Stimulated activated CD4-positive, alpha-beta T cell treated with anti-CD3 and anti-CD28 coated beads, TNF-alpha, amount 100 ng/mL, for 4 hours (primary cell): ENCODE measurements around the gene GNAQ.
"Not testable (repeated sequence)": the region's sequence is repeated elsewhere in the genome, so short reads cannot be mapped to it uniquely, and the experiment has no call there.

Experiments
- DNase-seq, 3 experiments: peaks; one replicate each; pipeline ENCODE4 v3.0.0-alpha.2; 2020; ENCODE audit warnings: low read depth in 3 of 3

Gene GNAQ

DNA sequence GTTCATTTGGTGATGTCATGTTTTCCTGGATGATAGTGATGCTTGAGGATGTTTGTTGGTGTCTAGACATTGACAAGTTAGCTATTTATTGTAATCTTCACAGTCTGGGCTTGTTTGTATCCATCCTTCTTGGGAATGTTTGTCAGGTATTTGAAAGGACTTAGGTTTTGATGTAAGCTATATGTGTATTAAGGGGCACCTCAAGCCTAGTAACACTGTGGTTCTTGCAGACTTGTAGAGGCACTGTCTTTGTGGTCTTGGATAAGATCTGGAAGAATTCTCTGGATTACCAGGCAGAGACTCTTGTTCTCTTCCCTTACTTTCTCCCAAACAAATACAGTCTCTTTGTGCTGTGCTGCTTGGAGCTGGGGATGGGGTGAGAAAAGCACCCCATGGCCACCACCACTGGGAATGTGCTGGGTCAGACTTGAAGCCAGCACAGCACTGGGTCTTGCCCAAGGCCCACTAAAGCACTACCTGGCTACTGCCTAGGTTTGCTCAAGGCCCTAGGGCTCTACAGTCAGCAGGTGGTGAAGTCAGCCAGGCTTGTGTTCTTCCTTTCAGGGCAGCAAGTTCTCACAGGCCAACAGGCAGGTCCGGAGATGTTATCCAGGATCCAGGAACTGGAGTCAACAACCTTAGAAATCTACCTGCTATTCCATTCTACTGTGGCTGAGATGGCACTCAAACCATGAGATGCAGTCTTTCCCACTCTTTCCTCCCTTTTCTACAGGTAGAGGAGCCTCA lies 334.2 kb downstream of the GNAQ start:
- no peak for DNase-seq

DNA sequence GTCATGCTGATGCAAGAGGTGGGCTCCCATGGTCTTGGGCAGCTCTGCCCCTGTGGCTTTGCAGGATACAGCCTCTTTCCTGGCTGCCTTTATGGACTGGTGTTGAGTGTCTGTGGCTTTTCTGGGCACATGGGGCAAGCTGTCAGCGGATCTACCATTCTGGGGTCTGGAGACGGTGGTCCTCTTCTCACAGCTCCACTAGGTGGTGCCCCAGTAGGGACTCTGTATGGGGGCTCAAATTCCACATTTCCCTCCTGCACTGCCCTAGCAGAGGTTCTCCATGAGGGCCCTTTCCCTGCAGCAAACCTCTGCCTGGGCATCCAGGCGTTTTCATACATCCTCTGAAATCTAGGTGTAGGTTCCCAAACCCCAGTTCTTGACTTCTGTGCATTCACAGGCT lies 340.9 kb downstream of the GNAQ start:
- DNase-seq, result not testable (repeated sequence)

DNA sequence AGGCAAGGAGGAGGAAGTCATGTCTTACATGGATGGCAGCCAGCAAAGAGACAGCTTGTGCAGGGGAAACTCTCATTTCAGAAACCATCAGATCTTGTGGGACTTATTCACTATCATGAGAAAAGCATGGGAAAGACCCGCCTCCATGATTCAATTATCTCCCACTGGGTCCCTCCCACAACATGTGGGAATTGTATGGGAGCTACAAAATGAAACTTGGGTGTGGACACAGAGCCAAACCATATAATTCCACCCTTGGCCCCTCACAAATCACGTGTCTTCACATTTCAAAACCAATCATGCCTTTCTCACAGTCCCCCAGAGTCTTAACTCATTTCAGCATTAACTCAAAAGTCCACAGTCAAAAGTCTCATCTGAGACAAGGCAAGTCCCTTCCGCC lies 341.5 kb downstream of the GNAQ start:
- not testable (repeated sequence) for DNase-seq

DNA sequence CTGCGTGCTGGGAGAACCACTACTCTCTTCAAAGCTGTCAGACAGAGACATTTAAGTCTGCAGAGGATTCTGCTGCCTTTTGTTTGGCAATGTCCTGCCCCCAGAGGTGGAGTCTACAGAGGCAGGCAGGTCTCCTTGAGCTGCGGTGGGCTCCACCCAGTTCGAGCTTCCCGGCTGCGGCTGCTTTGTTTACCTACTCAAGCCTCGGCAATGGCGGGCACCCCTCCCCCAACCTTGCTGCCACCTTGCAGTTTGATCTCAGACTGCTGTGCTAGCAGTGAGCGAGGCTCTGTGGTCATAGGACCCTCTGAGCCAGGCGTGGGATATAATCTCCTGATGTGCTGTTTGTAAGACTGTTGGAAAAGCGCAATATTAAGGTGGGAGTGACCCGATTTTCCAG lies 343.9 kb downstream of the GNAQ start:
- DNase-seq, result not testable (repeated sequence)

DNA sequence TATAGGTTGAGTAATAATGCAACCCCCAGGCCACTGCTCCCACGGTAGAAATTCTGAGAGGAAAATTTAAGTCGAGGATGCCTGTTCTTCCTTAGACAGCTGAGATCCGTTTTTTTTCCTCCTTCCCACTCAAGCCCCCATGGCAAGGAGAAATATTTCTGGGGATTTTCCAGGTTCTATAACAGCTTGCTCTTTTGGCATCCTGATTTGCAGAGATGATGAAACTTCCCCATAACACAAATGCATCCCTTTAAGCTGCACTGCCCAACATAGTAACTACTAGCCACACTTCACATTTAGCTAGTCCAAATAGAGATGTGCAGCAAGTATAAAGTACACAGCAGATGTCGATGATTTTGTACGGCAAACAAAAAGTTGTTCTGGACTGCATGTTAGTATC lies 351.0 kb downstream of the GNAQ start:
- no peak for DNase-seq

DNA sequence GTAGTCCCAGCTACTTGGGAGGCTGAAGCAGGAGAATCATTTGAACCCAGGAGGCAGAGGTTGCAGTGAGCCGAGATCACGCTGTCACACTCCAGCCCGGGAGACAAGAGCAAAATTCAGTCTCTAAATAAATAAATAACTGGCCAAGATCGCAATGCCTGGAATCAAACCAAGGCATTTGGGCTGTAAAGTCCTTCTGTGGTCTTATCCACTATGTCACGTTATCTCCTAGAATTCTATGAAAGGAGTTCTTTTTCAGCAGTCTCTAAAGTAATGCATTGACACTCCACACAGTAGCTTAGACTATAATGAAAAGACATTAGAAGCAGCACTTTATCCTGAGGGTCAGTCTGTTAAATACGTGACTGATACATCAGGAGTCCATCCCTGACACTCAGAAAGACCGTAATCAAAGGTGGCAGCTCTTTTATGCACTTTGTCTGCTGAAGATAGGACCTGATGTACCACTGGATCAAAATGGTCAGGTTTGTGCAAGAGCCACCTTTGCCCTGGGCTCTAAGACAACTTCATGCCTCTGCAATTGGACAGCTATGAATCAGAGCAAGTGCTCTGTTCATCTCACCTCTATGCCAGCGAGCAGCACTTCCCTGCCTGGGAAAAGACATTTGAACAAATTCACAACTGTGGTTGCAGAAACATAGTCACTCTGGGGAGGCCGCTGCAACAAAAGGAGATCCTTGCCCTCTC lies 351.8 kb downstream of the GNAQ start:
- no peak for DNase-seq

DNA sequence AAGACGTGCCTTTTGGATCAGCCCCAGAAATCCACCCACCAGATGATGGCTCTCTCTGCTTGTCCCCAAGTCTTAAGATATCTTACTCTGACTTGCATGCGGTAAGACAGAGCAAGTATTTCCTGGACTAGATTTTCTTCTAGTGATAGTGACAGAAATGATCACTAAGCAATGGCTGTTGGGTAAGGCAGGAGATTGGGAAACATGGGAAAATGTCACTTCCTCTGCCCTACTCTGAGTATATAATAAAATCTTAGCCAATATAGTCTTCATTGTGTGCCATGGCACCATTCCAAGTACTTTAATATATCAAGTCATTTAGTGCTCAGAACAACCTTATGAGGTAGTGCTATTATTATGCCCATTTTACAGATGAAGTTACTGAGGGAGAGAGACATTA lies 352.5 kb downstream of the GNAQ start:
- no peak for DNase-seq

DNA sequence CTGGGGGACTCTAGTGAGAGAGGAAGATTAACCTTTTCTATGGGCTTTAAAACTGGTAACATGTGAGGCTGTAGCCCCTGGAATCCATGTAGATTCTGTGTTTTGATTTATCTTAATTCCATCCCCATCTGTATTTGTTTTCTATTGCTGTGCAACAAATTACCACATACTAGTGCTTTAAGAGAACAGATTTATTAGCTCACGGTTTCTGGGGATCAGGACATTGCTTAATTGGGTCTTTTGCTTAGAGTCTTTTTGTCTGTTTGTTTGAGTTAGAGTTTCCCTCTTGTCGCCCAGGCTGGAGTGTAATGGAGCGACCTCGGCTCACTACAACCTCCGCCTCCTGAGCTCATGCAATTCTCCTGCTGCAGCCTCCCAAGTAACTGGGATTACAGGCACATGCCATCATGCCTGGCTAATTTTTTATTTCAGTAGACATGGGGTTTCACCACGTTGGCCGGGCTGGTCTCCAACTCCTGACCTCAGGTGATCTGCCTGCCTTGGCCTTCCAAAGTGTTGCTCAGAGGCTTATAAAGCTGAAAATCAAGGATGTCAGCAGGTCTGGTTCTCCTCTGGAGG lies 353.6 kb downstream of the GNAQ start:
- DNase-seq, result no peak

DNA sequence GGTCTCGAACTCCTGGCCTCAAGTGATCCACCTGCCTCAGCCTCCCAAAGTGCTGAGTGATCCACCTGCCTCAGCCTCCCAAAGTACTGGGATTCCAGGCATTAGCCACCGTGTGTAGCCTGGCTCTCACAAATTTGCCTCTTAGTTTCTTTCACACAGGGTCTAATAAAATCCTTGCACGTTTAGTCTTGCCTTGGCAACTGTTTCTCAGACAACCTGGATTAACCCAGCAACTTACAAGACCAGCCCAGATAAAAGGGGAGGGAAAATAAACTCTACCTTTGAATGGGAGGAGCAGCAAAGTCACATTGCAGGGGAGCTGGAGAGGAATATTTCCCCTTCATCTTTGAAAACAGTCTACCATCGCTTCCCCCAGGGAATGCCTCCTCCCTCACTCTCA lies 354.2 kb downstream of the GNAQ start:
- DNase-seq, result no peak

DNA sequence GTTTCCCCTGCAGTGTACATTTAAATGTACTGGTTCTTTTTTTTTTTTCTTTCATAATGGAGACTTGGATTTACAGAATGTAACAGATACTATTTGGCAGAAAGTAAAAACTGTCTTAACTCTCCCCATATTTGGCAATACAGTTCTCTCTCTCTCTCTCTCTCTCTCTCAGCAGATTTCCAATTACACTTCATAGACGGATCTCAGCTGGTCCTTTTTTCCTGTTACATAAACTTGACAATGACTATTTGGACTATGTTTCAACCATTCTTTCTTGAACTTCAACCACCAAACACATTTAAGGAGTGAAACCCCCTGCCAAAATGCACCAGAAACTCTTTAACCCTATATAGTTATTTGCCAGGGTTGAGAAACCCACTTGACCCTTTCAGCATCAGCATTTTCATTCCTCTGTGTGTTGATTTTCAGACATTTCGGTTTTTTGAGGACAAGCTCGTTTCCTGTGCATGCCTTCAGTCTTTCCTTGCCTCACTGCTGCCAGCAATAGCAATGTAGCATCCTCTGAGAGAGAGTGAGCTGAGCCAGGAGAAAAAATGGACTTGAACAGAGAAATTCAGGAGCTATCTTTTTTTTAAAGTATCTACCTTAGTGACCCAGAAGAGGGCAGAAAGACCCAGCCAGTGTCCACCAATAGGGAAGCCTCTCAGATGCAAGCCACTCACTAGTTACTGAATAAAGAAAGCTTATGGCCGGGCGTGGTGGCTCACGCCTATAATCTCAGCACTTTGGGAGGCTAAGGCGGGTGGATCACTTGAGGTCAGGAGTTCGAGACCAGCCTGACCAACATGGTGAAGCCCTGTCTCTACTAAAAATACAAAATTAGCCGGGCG lies 357.4 kb downstream of the GNAQ start:
- DNase-seq, result no peak

DNA sequence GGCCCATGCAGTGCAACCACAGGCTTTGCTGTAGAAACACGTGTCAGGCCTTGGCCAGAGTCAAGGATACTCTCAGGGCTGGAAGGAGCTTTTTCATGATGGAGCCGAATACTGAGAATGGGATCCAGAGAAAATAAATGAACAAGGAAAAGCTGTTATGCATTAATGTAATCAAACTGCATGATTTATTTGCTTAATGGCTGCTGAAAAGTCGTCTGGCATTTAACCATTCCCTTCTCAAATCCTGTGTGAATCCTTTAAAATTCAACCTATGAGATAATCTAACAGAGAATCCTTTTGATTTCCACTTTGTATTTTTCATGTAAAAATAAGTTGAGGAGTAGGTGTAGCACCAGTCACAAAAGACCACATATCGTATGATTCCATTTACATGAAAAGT lies 359.4 kb downstream of the GNAQ start:
- DNase-seq, result no peak

DNA sequence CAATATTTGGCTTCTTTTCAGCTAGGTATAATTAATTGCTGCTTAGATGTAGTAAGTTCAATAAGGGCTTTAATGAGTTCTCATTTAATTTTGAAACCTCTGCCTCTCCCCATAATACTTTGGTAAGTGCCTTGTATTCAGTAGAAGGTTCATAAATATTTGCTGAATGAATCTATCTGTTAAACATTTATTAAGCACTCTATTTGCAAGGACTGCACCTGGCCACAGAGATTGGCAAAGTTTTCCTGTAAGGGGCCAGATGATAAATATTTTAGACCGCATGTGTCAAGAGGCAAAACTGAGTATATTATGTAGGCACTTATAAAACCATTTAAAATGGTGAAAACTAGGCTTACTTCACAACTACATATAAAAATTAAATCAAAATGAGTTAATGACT lies 364.5 kb downstream of the GNAQ start:
- DNase-seq, result no peak
